HG03045 (cell line): ENCODE measurements around the gene C18orf54.
"Not testable (repeated sequence)": the region's sequence is repeated elsewhere in the genome, so short reads cannot be mapped to it uniquely, and the experiment has no call there.

Source experiments
- ATAC-seq: cut with Tn5 transposase; IDR thresholded peaks from one replicate; pipeline ENCODE4 v1.9.1; 2021; ENCODE audit warnings: mild to moderate bottlenecking, moderate library complexity; ENCODE audit not compliant: unreplicated experiment

The C18orf54 gene

DNA sequence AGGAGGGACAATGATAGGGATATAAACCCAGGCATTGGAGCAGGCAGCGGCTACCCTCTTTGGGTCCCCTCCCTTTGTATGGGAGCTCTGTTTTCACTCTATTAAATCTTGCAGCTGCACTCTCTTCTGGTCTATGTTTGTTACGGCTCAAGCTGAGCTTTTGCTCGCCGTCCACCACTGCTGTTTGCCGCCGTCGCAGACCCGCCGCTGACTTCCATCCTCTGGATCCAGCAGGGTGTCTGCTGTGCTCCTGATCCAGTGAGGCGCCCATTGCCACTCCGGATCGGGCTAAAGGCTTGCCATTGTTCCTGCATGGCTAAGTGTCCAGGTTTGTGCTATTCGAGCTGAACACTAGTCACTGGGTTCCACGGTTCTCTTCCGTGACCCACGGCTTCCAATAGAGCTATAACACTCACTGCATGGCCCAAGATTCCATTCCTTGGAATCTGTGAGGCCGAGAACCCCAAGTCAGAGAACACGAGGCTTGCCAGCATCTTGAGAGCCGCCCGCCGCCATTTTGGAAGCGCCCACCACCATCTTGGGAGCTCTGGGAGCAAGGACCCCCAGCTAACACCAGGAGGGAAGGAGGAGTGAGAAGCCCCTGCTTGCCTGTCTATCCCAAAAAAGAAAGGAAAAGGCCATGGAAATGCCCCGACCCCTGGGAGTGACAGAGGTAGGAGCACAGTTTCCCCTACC is 29.2 kb downstream of the C18orf54 start:
- ATAC-seq: not testable (repeated sequence)

DNA sequence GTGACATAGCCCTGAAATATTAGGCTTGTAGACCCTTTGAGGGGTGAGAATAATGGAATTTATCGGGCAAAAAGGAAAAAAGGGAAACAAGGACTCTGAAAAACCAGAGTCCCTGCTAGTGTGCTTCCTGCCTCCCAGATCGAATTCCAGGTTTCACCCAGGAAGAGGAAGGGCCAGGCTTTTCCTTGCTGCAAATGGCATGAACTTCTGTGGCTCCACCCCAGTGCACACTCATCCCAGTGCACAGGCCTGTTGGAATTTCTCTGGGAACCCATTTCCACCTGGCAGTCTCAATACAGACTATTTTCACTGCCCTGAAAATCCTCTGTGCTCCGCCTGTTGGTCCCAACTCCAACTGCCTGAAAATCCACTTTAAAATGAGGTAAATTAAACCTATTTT is 29.9 kb downstream of the C18orf54 start:
- ATAC-seq: no peak

DNA sequence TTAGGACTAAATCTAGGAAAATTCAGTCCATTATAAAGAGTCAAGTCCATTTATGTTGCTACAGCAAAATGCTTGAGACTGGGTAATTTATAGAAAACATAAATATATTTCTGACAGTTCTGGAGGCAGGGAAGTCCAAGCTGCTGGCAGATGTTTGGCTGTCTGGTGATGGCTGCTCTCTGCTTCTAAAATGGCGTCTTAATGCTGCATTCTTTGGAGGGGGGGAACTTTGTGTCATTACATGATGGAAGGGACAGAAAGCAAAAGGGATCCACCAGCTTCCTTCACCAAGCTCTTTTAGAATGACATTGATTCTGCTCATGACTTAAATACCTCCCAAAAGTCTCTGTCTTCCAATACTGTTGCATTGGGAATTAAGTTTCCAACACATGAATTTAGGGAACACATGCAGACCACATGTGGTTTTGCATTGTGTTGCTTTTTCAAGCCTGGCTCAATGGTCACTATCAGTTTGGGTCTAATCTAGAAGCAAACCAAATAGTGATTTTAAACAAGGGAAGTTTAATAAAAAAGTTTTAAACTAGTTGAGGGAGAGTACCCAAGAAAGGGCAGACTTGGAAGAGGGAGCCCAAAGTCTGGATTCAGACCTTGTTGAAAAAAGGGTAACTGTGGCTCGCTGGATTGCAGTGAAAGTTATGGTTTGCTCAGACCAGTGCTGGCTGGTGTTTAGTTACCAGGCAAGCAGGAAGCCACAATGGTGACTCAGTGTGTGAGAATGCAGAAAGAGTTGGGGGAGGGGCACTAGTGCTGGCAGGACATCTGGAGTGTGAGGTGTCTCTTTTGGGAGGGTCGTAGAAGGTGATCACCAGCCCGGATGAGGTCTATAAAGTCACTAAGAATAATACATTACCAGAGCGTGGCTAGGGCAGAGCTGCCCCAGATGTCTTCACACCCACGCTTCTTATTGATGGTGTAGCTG is 30.8 kb downstream of the C18orf54 start:
- ATAC-seq: peak; percentile 81

DNA sequence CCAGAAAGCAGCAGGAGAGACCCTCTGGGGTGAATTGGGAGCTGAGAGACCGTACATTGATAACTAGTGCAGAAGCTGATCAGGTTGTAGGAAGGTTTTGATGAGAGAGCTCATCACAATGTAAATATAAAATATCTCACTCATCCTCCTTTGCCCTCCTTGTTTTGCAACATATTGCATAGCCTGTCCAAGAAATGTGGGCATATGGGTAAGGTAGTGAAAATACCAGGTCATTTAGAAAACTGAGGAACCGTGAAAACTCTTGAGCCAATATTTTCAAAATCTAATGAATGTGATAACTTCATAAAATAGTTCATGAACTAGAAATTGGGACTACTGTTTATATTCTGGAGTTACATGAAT is 31.4 kb downstream of the C18orf54 start:
- ATAC-seq: no peak

DNA sequence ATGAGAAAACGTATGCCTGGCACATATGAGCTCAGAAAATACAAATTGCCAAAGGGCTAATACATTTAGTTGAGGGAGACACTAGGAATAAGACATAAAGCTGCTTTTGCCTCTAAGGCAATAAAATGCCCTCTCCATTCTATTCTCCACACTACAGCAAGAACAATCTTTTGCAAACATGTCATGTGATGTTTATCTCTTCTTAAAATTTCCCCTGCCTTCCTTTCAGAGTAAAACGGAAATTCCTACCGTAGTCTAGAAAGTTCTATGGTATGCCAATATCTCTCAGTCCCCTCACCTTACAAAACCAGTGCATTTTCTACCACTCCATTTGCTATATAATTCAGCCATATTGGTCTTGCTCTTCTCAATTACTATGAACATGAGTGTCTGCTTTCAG is 33.1 kb downstream of the C18orf54 start:
- no peak for ATAC-seq

DNA sequence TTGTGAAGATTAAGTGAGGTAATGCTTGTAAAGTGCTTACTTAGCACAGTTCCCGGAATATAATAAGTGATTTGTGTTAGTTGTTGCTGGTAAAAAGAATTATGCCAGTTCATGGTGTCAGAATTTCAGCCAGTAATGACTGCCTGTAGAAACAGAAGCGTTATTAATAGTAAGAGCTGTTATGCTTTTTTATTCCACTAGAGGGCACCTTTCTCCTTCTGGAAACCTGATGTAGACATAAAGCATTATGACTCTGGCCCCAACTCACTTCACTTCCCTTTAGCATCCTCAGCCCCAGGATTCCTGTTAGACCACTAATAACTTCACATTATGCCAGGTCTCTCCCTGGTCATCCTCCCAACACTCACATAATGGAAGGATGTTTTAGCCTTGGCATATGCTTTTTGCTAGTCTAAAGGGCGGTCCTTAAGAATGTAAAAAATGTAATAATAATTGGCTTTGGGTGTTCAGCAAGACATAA is 34.9 kb downstream of the C18orf54 start:
- ATAC-seq: no peak

GRCh38 chr18:54393648-54394294 is 36.1 kb downstream of the C18orf54 start:
- ATAC-seq: no peak

GRCh38 chr18:54396760-54397159 is 39.1 kb downstream of the C18orf54 start:
- no peak for ATAC-seq

DNA sequence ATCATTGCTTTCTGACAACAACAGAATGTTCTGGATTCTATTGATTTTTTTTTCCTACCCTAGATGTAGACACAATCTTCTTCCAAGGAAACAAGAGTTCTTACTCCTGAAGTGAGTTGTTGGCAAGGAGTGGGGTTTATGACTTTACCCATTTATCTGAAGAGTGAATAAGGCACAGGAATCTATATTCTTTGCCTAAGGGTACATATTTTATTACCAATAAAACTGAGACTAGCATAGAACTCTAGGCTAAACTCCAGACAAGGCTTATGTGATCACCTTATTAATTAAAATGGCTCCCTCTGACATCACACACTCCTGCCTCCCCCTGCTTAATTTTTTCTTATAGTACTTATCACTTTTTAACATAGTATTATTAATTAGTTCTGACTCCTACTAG is 47.6 kb downstream of the C18orf54 start:
- ATAC-seq: no peak

DNA sequence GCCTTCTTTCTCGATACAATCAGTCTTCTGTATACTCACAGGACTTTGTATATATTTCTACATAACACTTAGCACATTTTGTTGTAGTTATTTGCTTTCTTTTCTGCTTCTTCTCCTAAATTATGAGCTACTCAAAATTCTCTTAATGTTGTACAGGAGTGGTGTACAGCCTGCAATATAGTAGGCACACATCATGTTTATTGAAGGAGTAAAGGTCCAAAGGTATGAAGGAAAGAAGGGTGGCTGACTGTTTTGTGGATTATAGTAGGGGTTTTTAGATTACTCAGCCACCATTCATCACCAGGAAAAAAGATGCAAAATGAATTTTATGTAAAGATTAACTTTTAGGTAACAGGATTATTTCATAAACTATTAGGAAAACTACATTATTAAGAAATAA is 54.1 kb downstream of the C18orf54 start:
- no peak for ATAC-seq

DNA sequence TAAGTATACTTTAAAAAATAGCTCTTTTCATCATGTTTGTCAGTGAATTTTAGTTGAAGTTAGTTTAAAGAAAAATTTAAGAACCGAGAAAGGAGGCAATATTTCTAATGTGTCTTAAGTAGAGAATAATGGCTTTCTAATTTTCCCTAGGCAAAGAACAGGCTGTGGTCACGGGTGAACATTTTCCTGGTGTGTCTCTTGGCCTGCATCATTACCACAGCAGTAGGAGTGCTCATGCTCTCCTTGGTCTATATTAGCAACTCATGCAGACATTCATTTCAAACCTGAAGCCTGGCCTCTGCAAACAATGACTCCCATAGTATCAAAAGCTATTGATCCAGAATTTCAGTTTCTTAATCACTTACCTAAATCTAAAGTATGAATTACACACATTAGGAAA is 57.4 kb downstream of the C18orf54 start:
- ATAC-seq: no peak

GRCh38 chr18:54416436-54416835 is 58.7 kb downstream of the C18orf54 start:
- no peak for ATAC-seq

GRCh38 chr18:54423831-54424230 is 66.1 kb downstream of the C18orf54 start:
- ATAC-seq: no peak

DNA sequence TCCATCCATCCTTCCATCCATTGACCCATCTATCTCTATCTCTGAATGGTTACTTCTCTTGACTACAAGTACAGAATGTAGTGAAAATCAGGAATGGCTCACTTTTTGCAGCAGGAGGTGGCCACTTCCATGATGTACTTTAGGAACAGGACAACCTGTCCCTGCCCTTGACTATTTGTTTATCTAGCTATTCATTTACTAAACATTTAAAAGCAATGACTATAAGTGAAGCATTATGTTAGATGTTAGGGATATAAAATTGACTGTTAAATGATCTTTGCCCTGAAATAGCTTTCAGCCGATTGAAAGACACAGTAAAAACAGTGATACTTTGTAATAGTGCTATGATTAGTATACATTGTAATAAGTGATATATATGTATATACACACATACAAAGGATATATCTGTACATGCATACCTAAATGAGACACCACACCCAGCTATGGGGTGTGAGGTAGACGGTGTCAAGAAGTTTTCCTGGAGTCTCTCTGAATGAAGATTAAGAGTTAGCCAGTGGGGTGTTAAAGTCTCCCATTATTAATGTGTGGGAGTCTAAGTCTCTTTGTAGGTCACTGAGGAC is 68.5 kb downstream of the C18orf54 start:
- no peak for ATAC-seq
